ENCODE measurements around the gene CRYL1.

CRYL1 gene

GRCh38 chr13:20457670-20458069 is 68.0 kb downstream of the CRYL1 start:
- no peak for TF ChIP-seq JUND (IDR thresholded peaks at IDR 0.05; ENCODE audit: low read depth)
- DNase-seq (ENCODE audit: low read depth in 1 of 2, low spot score in 1 of 2): no peak
- in situ Hi-C loops (cut with HindIII; ENCODE audit: low pct_unique_long_range_greater_than_20kb, low sequenced_read_pairs): no loop called here

- no peak for DNase-seq (ENCODE audit: low read depth in 1 of 2, low spot score in 1 of 2)
- in situ Hi-C loops (cut with HindIII; ENCODE audit: low pct_unique_long_range_greater_than_20kb, low sequenced_read_pairs): no loop called here
- TF ChIP-seq JUND (IDR thresholded peaks at IDR 0.05; ENCODE audit: low read depth): no peak
Measured at GRCh38 chr13:20456737-20457136, 68.9 kb downstream of the CRYL1 start.

GRCh38 chr13:20451397-20451796 is 74.3 kb downstream of the CRYL1 start:
- no peak for TF ChIP-seq JUND (IDR thresholded peaks at IDR 0.05; ENCODE audit: low read depth)
- DNase-seq (ENCODE audit: low read depth in 1 of 2, low spot score in 1 of 2): no peak
- in situ Hi-C loops (cut with HindIII; ENCODE audit: low pct_unique_long_range_greater_than_20kb, low sequenced_read_pairs): no loop called here

GRCh38 chr13:20448470-20448869 is 77.2 kb downstream of the CRYL1 start:
- DNase-seq (ENCODE audit: low read depth in 1 of 2, low spot score in 1 of 2): no peak
- in situ Hi-C loops (cut with HindIII; ENCODE audit: low pct_unique_long_range_greater_than_20kb, low sequenced_read_pairs): no loop called here
- no peak for TF ChIP-seq JUND (IDR thresholded peaks at IDR 0.05; ENCODE audit: low read depth)

- in situ Hi-C loops (cut with HindIII; ENCODE audit: low pct_unique_long_range_greater_than_20kb, low sequenced_read_pairs): no loop called here
- DNase-seq (ENCODE audit: low read depth in 1 of 2, low spot score in 1 of 2): no peak
- TF ChIP-seq JUND (IDR thresholded peaks at IDR 0.05; ENCODE audit: low read depth): no peak
Measured at GRCh38 chr13:20446900-20447299, 78.8 kb downstream of the CRYL1 start.

- in situ Hi-C loops (cut with HindIII; ENCODE audit: low pct_unique_long_range_greater_than_20kb, low sequenced_read_pairs): no loop called here
- TF ChIP-seq JUND (IDR thresholded peaks at IDR 0.05; ENCODE audit: low read depth): no peak
- no peak for DNase-seq (ENCODE audit: low read depth in 1 of 2, low spot score in 1 of 2)
Measured at GRCh38 chr13:20446405-20446804, 79.3 kb downstream of the CRYL1 start.

GRCh38 chr13:20442798-20443381 is 82.8 kb downstream of the CRYL1 start:
- TF ChIP-seq JUND (IDR thresholded peaks at IDR 0.05; ENCODE audit: low read depth): no peak
- in situ Hi-C loops (cut with HindIII; ENCODE audit: low pct_unique_long_range_greater_than_20kb, low sequenced_read_pairs): no loop called here
- no peak for DNase-seq (ENCODE audit: low read depth in 1 of 2, low spot score in 1 of 2)

GRCh38 chr13:20442375-20442774 is 83.3 kb downstream of the CRYL1 start:
- in situ Hi-C loops (cut with HindIII; ENCODE audit: low pct_unique_long_range_greater_than_20kb, low sequenced_read_pairs): no loop called here
- TF ChIP-seq JUND (IDR thresholded peaks at IDR 0.05; ENCODE audit: low read depth): no peak
- no peak for DNase-seq (ENCODE audit: low read depth in 1 of 2, low spot score in 1 of 2)

GRCh38 chr13:20441879-20442278 is 83.8 kb downstream of the CRYL1 start:
- no peak for DNase-seq (ENCODE audit: low read depth in 1 of 2, low spot score in 1 of 2)
- TF ChIP-seq JUND (IDR thresholded peaks at IDR 0.05; ENCODE audit: low read depth): no peak
- in situ Hi-C loops (cut with HindIII; ENCODE audit: low pct_unique_long_range_greater_than_20kb, low sequenced_read_pairs): no loop called here

- no peak for DNase-seq (ENCODE audit: low read depth in 1 of 2, low spot score in 1 of 2)
- no peak for TF ChIP-seq JUND (IDR thresholded peaks at IDR 0.05; ENCODE audit: low read depth)
- in situ Hi-C loops (cut with HindIII; ENCODE audit: low pct_unique_long_range_greater_than_20kb, low sequenced_read_pairs): no loop called here
Measured at GRCh38 chr13:20441056-20441455, 84.6 kb downstream of the CRYL1 start.

- no peak for DNase-seq (ENCODE audit: low read depth in 1 of 2, low spot score in 1 of 2)
- no peak for TF ChIP-seq JUND (IDR thresholded peaks at IDR 0.05; ENCODE audit: low read depth)
- in situ Hi-C loops (cut with HindIII; ENCODE audit: low pct_unique_long_range_greater_than_20kb, low sequenced_read_pairs): no loop called here
Measured at GRCh38 chr13:20439261-20439660, 86.4 kb downstream of the CRYL1 start.

- in situ Hi-C loops (cut with HindIII; ENCODE audit: low pct_unique_long_range_greater_than_20kb, low sequenced_read_pairs): no loop called here
- DNase-seq (ENCODE audit: low read depth in 1 of 2, low spot score in 1 of 2): no peak
- no peak for TF ChIP-seq JUND (IDR thresholded peaks at IDR 0.05; ENCODE audit: low read depth)
Measured at GRCh38 chr13:20438801-20439200, 86.9 kb downstream of the CRYL1 start.

- no peak for DNase-seq (ENCODE audit: low read depth in 1 of 2, low spot score in 1 of 2)
- no peak for TF ChIP-seq JUND (IDR thresholded peaks at IDR 0.05; ENCODE audit: low read depth)
- in situ Hi-C loops (cut with HindIII; ENCODE audit: low pct_unique_long_range_greater_than_20kb, low sequenced_read_pairs): no loop called here
Measured at GRCh38 chr13:20436505-20436904, 89.2 kb downstream of the CRYL1 start.
